NOMO-1 treated with dmso at 0.1 percent for 144 hours (cell line): ENCODE results near the gene ORAI1.
"Not testable (repeated sequence)": the region's sequence is repeated elsewhere in the genome, so short reads cannot be mapped to it uniquely, and the experiment has no call there.

ENCODE experiments used
- DNase-seq: peaks from one replicate; lab custom pipeline; 2025; ENCODE audit not compliant: unreplicated experiment; lab: John Stamatoyannopoulos, UW

Gene ORAI1

GRCh38 chr12:121603581-121603980, 22.7 kb upstream of the ORAI1 start:
- DNase-seq: no peak

GRCh38 chr12:121608301-121608700, 18.0 kb upstream of the ORAI1 start:
- no peak for DNase-seq

GRCh38 chr12:121610239-121611149, 15.8 kb upstream of the ORAI1 start:
- no peak for DNase-seq

- DNase-seq: no peak
Observed at GRCh38 chr12:121611306-121611705, 15.0 kb upstream of the ORAI1 start.

GRCh38 chr12:121613462-121613861, 12.9 kb upstream of the ORAI1 start:
- no peak for DNase-seq

GRCh38 chr12:121614872-121615467, 11.4 kb upstream of the ORAI1 start:
- DNase-seq: no peak

- no peak for DNase-seq
Observed at GRCh38 chr12:121618659-121619233, 7.6 kb upstream of the ORAI1 start.

GRCh38 chr12:121620333-121620891, 5.9 kb upstream of the ORAI1 start:
- DNase-seq: no peak

GRCh38 chr12:121626853-121627640, 717 bp downstream of the ORAI1 start:
- peak; percentile 56 for DNase-seq

- DNase-seq: no peak
Observed at GRCh38 chr12:121628037-121628436, 1.7 kb downstream of the ORAI1 start.

- no peak for DNase-seq
Observed at GRCh38 chr12:121628536-121628935, 2.2 kb downstream of the ORAI1 start.

GRCh38 chr12:121630791-121631355, 4.5 kb downstream of the ORAI1 start:
- no peak for DNase-seq

- no peak for DNase-seq
Observed at GRCh38 chr12:121632069-121632970, 6.0 kb downstream of the ORAI1 start.

- DNase-seq: not testable (repeated sequence)
Observed at GRCh38 chr12:121633833-121634196, 7.5 kb downstream of the ORAI1 start.

- no peak for DNase-seq
Observed at GRCh38 chr12:121634836-121635235, 8.5 kb downstream of the ORAI1 start.

GRCh38 chr12:121637231-121637914, 11.0 kb downstream of the ORAI1 start:
- no peak for DNase-seq

GRCh38 chr12:121638298-121639202, 12.2 kb downstream of the ORAI1 start:
- no peak for DNase-seq

- no peak for DNase-seq
Observed at GRCh38 chr12:121641343-121641630, 15.0 kb downstream of the ORAI1 start.
